ENCODE data around the gene NRN1.

GRCh38 chr6:6002848-6003620 is 3.7 kb downstream of the NRN1 start:
- TF ChIP-seq CTCF (IDR thresholded peaks at IDR 0.05): no peak
- TF ChIP-seq POLR2A (IDR thresholded peaks at IDR 0.05): no peak

Measured in body of pancreas (tissue), 4 donors.